ENCODE results near the gene GRB14. TPM values are rescaled to one million over a fixed set of nuclear protein-coding genes. Genes with fewer than 3 reads are reported as not detected.

The GRB14 gene
- total RNA-seq, 1 donor from 2014 or later = 22.3 TPM

DNA sequence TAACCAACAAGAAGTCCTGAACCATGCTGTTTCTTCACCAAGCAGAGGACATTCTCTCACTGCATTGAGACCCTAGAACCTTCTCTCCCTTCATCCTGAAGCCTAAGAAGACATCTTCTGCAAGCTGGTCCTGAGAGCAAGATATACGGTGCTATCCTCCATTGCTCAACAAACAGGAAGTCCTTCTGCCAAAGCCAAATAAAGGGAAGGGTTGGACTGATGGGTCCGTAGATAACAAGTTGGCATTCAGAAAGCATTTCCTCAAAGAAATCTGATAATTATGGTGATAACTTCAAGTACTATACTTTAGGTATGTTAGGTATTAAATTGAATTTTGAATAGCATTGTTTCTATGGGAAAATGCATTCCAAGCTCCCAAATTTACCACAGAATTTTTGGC lies 23.3 kb downstream of the GRB14 start:
- TF ChIP-seq, protein P1, sequence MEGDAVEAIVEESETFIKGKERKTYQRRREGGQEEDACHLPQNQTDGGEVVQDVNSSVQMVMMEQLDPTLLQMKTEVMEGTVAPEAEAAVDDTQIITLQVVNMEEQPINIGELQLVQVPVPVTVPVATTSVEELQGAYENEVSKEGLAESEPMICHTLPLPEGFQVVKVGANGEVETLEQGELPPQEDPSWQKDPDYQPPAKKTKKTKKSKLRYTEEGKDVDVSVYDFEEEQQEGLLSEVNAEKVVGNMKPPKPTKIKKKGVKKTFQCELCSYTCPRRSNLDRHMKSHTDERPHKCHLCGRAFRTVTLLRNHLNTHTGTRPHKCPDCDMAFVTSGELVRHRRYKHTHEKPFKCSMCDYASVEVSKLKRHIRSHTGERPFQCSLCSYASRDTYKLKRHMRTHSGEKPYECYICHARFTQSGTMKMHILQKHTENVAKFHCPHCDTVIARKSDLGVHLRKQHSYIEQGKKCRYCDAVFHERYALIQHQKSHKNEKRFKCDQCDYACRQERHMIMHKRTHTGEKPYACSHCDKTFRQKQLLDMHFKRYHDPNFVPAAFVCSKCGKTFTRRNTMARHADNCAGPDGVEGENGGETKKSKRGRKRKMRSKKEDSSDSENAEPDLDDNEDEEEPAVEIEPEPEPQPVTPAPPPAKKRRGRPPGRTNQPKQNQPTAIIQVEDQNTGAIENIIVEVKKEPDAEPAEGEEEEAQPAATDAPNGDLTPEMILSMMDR (conservative IDR thresholded peaks at IDR 0.05; ENCODE audit: low read depth, low read length) = no peak
- H3K4me3 ChIP-seq (ENCODE audit: low read depth, low read length) = no peak overlapping the region
- no peak for DNase-seq (ENCODE audit: low read depth)

DNA sequence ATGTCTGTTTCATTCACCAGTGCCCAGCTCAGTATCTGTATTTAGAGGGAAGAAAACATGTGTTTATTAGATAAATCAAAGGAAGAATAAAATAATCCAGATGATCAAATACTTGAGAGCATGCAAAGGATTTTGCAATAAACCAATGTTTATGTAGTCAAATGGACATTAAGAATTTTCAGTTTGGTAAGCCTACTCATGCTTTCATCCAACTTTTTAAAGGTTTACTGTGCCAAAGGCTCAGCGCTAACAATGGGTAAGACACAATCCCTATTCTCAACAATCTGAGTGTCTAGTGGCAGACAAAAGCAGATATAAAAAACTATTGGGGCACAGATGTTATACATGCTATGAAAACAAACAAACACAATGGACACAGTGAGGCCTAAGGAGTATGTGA lies 26.3 kb downstream of the GRB14 start:
- H3K4me3 ChIP-seq (ENCODE audit: low read depth, low read length) = no peak overlapping the region
- DNase-seq (ENCODE audit: low read depth) = no peak
- TF ChIP-seq, protein P1 (conservative IDR thresholded peaks at IDR 0.05; ENCODE audit: low read depth, low read length) = no peak

DNA sequence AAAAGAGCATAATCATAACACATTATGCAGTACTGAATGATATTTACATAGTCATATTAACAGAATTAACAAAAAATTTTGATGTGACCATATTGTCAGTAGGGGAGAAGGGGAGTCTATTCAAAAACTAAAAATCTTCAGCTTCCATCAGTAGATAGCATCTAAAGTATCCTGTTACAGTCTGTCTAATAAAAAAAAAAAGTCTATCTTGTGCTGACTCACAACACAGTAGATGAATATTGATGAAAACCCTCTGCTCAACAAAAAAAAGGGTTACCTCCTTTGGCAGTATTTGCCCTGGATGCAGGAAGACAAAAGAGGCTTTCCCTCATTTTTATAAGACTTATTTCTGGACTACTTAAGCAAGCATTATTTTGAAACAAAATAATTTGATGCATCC lies 27.3 kb downstream of the GRB14 start:
- TF ChIP-seq, protein P1 (conservative IDR thresholded peaks at IDR 0.05; ENCODE audit: low read depth, low read length) = no peak
- no peak for DNase-seq (ENCODE audit: low read depth)

DNA sequence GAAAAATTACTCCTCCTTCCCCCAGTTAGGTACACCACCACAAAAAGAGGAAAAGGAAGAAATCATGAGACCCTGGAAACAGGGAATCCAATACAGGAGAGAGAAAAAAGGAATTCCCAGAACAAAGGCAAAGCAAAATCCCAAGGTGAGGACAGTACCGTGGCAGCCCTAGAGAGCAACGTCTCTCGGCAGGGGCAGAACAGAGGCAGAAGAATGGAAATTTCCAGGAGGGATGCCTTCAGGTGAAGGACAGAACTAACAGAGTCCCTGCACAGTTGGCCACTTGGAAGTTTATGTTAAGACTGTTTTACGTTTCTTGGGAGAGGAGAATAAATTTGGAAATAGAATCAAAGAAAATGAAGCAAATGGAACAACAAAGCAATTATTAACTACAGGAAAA lies 27.7 kb downstream of the GRB14 start:
- H3K4me3 ChIP-seq (ENCODE audit: low read depth, low read length) = no peak overlapping the region
- TF ChIP-seq, protein P1 (conservative IDR thresholded peaks at IDR 0.05; ENCODE audit: low read depth, low read length) = no peak
- no peak for DNase-seq (ENCODE audit: low read depth)

More for the DNA sequence above, 27.3 kb downstream of the GRB14 start:
- H3K4me3 ChIP-seq (ENCODE audit: low read depth, low read length) = no peak overlapping the region

DNA sequence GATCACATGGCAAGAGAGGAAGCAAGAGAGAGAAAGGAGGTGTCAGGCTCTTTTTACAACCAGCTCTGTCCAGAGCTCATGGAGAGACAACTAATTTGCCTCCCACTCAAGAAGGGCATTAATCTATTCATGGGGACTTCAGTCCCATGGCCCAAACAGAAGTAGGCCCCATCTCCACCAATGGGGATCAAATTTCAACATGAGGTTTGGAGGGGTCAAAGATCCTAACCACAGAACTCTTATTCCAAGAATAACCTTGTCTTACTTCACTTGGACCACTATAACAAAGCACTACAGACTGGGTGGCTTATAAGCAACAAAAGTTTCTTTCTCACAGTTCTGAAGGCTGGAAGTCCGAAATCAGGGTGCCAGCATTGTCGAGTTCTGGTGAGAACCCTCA lies 31.8 kb downstream of the GRB14 start:
- TF ChIP-seq, protein P1 (conservative IDR thresholded peaks at IDR 0.05; ENCODE audit: low read depth, low read length) = no peak
- H3K4me3 ChIP-seq (ENCODE audit: low read depth, low read length) = no peak overlapping the region
- no peak for DNase-seq (ENCODE audit: low read depth)

DNA sequence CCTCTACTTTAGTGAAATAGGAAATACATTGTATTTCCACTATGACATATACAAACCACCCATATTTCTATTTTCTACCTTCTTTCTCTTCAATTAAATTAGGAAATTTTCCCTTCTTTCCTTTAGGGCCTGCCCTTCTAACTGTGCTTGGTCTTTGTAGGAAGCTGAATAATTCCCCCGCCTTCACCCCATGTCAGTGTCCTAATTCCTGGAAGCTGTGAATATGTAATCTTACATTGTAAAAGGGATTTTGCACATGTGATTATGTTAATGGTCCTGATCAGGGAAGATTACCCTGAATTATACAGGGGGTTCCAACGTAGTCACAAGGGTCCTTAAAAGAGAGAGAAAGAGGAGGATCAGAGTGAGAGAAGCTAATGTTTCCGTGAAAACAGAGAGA lies 40.2 kb downstream of the GRB14 start:
- TF ChIP-seq, protein P1 (conservative IDR thresholded peaks at IDR 0.05; ENCODE audit: low read depth, low read length) = no peak

DNA sequence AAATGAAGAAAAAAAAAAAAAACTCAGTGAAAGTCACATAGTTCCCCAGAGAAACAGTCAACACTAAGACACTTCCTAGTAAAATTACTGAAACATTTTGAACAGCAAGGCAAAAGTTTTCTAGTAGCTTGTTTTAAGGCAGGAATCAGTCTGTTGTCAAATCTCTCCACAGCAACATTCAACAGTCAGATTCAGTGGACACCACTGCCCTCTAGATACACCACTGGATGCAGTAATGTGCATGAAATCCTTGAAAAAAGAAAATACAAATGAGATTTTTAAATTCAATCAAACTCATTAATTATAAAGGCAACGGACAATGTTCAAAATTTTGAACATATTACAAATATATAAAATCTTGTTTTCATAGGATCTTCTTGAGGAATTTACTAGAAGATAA lies 46.4 kb downstream of the GRB14 start:
- H3K4me3 ChIP-seq (ENCODE audit: low read depth, low read length) = no peak overlapping the region
- no peak for DNase-seq (ENCODE audit: low read depth)
- TF ChIP-seq, protein P1 (conservative IDR thresholded peaks at IDR 0.05; ENCODE audit: low read depth, low read length) = peak; percentile 45

More for the DNA sequence above, 40.2 kb downstream of the GRB14 start:
- DNase-seq (ENCODE audit: low read depth) = no peak
- H3K4me3 ChIP-seq (ENCODE audit: low read depth, low read length) = no peak overlapping the region
